HFFc6 (cell line): ENCODE measurements around the gene LDLRAD3. TPM values are rescaled to one million over a fixed set of nuclear protein-coding genes. Genes with fewer than 3 reads are reported as not detected.

Experiments
- DNase-seq: peaks from one replicate; pipeline ENCODE4 v3.0.0-alpha.2; 2018
- H3K27ac Mint-ChIP-seq: 2 replicates; pipeline ENCODE4 v1.8.0; 2020; ENCODE audit warnings: mild to moderate bottlenecking, mixed read lengths
- H3K27me3 Mint-ChIP-seq: 2 replicates; pipeline ENCODE4 v1.8.0; 2021; ENCODE audit warnings: mild to moderate bottlenecking, moderate library complexity, mixed read lengths; ENCODE audit not compliant: insufficient read depth
- H3K36me3 Mint-ChIP-seq: 2 replicates; pipeline ENCODE4 v1.8.0; 2021; ENCODE audit warnings: low read depth, mixed read lengths
- H3K4me1 Mint-ChIP-seq: 2 replicates; pipeline ENCODE4 v1.8.0; 2020; ENCODE audit warnings: low read depth, mixed read lengths
- H3K4me3 Mint-ChIP-seq: 2 replicates; pipeline ENCODE4 v1.8.0; 2020; ENCODE audit warnings: mild to moderate bottlenecking, moderate library complexity, mixed read lengths
- H3K9me3 Mint-ChIP-seq: 2 replicates; pipeline ENCODE4 v1.8.0; 2020; ENCODE audit warnings: mild to moderate bottlenecking, mixed read lengths
- CTCF ChIP-seq: fragments of 200-600 bp; sonication (generic); IDR thresholded peaks from 2 replicates; pipeline ENCODE4 v1.5.0; 2021; ENCODE audit warnings: antibody characterized with exemption, mild to moderate bottlenecking
- total RNA-seq, 6 experiments: library from RNA; stranded (reverse); fragmentation: NEBNext Ultra II Directional; extraction: Animal tissue kit (Norgen Biotek cat#: 25700); gene quantifications; 2 replicates in 1 of 6; 3 replicates in 5 of 6; pipeline ENCODE4 v1.2.3, GENCODE V29; 2021

LDLRAD3 gene
- total RNA-seq, 6 experiments from 2014 or later: 5.2 to 6.5 (median 5.6) TPM

- peaks cover 33% of the 10 kb centered on the region for H3K27me3 Mint-ChIP-seq
- TF ChIP-seq CTCF: no peak
- H3K4me1 Mint-ChIP-seq: no peaks in the 10 kb centered on the region; the same call in 1 of the 2 replicates
- H3K4me3 Mint-ChIP-seq: no peak overlapping the region
- no peaks in the 10 kb centered on the region for H3K36me3 Mint-ChIP-seq
- H3K27ac Mint-ChIP-seq: no peak overlapping the region
- no peak for DNase-seq
- no peaks in the 10 kb centered on the region for H3K9me3 Mint-ChIP-seq
These were observed 25.1 kb upstream of the LDLRAD3 start for GRCh38 chr11:35918716-35919115.

GRCh38 chr11:35919244-35919643, 24.6 kb upstream of the LDLRAD3 start:
- no peak for TF ChIP-seq CTCF
- H3K27me3 Mint-ChIP-seq: peaks cover 29% of the 10 kb centered on the region
- H3K4me1 Mint-ChIP-seq: no peaks in the 10 kb centered on the region; the same call in 1 of the 2 replicates
- DNase-seq: no peak
- H3K9me3 Mint-ChIP-seq: no peaks in the 10 kb centered on the region
- H3K27ac Mint-ChIP-seq: no peak overlapping the region
- H3K4me3 Mint-ChIP-seq: no peak overlapping the region
- H3K36me3 Mint-ChIP-seq: no peaks in the 10 kb centered on the region

GRCh38 chr11:35923452-35923851, 20.4 kb upstream of the LDLRAD3 start:
- DNase-seq: no peak
- Mint-ChIP-seq H3K36me3 (no peaks in the 10 kb centered on the region), H3K27ac (no peak overlapping the region), H3K4me3 (no peak overlapping the region), H3K9me3 (no peaks in the 10 kb centered on the region), H3K27me3 (peaks cover 11% of the 10 kb centered on the region), H3K4me1 (peaks cover 7% of the 10 kb centered on the region)
- no peak for TF ChIP-seq CTCF

- no peak for TF ChIP-seq CTCF
- Mint-ChIP-seq H3K9me3 (no peaks in the 10 kb centered on the region), H3K27me3 (peaks cover 14% of the 10 kb centered on the region), H3K27ac (no peak overlapping the region), H3K4me1 (peaks cover 7% of the 10 kb centered on the region), H3K4me3 (no peak overlapping the region), H3K36me3 (no peaks in the 10 kb centered on the region)
- DNase-seq: no peak
These were observed 19.1 kb upstream of the LDLRAD3 start for GRCh38 chr11:35924811-35925210.

GRCh38 chr11:35927104-35927503, 16.8 kb upstream of the LDLRAD3 start:
- DNase-seq: no peak
- peaks cover 4% of the 10 kb centered on the region; the same call in 1 of the 2 replicates for H3K9me3 Mint-ChIP-seq
- H3K4me1 Mint-ChIP-seq: peaks cover 8% of the 10 kb centered on the region
- H3K27ac Mint-ChIP-seq: no peak overlapping the region
- no peaks in the 10 kb centered on the region for H3K36me3 Mint-ChIP-seq
- peak overlapping the region; percentile 51 for H3K4me3 Mint-ChIP-seq
- no peak for TF ChIP-seq CTCF
- peaks cover 7% of the 10 kb centered on the region for H3K27me3 Mint-ChIP-seq

- no peak overlapping the region for H3K4me3 Mint-ChIP-seq
- peaks cover 6% of the 10 kb centered on the region for H3K27me3 Mint-ChIP-seq
- peaks cover 6% of the 10 kb centered on the region; the same call in 1 of the 2 replicates for H3K9me3 Mint-ChIP-seq
- no peak for TF ChIP-seq CTCF
- H3K4me1 Mint-ChIP-seq: peaks cover 14% of the 10 kb centered on the region
- DNase-seq: no peak
- no peak overlapping the region for H3K27ac Mint-ChIP-seq
- H3K36me3 Mint-ChIP-seq: no peaks in the 10 kb centered on the region
These were observed 16.2 kb upstream of the LDLRAD3 start for GRCh38 chr11:35927682-35928081.
